H9 (cell line): ENCODE measurements around the gene CLUH. TPM values are rescaled to one million over a fixed set of nuclear protein-coding genes. Genes with fewer than 3 reads are reported as not detected.
A peak's percentile ranks its signal among the peaks of the same experiment; 100 is the strongest.

ENCODE experiments used
- DNase-seq: peaks from one replicate; pipeline ENCODE4 v3.0.0-alpha.2; 2017
- H2AFZ ChIP-seq: one replicate; pipeline ENCODE4 v1.6.1; 2013; ENCODE audit warnings: mild to moderate bottlenecking, low read length, control low read depth, moderate library complexity
- H2AK5ac ChIP-seq: 2 replicates; pipeline ENCODE4 v1.6.1; 2013; ENCODE audit warnings: low read length, control low read depth, mixed read lengths; ENCODE audit not compliant: insufficient read length
- H2BK120ac ChIP-seq: one replicate; pipeline ENCODE4 v1.6.1; 2013; ENCODE audit warnings: low read depth, mild to moderate bottlenecking, low read length, control low read depth, inconsistent platforms; ENCODE audit not compliant: poor library complexity, severe bottlenecking
- H2BK12ac ChIP-seq: 2 replicates; pipeline ENCODE4 v1.6.1; 2013; ENCODE audit warnings: low read length, control low read depth, mixed read lengths, low read depth; ENCODE audit not compliant: insufficient read length
- H2BK15ac ChIP-seq: 2 replicates; pipeline ENCODE4 v1.6.1; 2013; ENCODE audit warnings: low read depth, low read length, control low read depth
- H2BK20ac ChIP-seq: one replicate; pipeline ENCODE4 v1.6.1; 2013; ENCODE audit warnings: low read depth, mild to moderate bottlenecking, low read length, control low read depth, inconsistent platforms; ENCODE audit not compliant: poor library complexity, severe bottlenecking
- H2BK5ac ChIP-seq: 2 replicates; pipeline ENCODE4 v1.6.1; 2013; ENCODE audit warnings: low read length, control low read depth, mixed read lengths; ENCODE audit not compliant: insufficient read length
- H3K14ac ChIP-seq: 2 replicates; pipeline ENCODE4 v1.6.1; 2013; ENCODE audit warnings: low read length, control low read depth; ENCODE audit not compliant: insufficient read depth
- H3K18ac ChIP-seq: 2 replicates; pipeline ENCODE4 v1.6.1; 2013; ENCODE audit warnings: low read depth, mild to moderate bottlenecking, mixed read lengths, low read length, control low read depth; ENCODE audit not compliant: insufficient read length
- H3K23ac ChIP-seq: 2 replicates; pipeline ENCODE4 v1.6.1; 2013; ENCODE audit warnings: low read length, control low read depth, mixed read lengths, low read depth; ENCODE audit not compliant: insufficient read length
- H3K23me2 ChIP-seq: 2 replicates; pipeline ENCODE4 v1.6.1; 2013; ENCODE audit warnings: low read depth, mild to moderate bottlenecking, mixed read lengths, low read length, control low read depth; ENCODE audit not compliant: insufficient read length, poor library complexity, severe bottlenecking
- H3K27ac ChIP-seq: 2 replicates; pipeline ENCODE4 v1.5.1; 2013; ENCODE audit warnings: low read length, control low read depth, mixed read lengths, low read depth; ENCODE audit not compliant: insufficient read length
- H3K27me3 ChIP-seq: 2 replicates; pipeline ENCODE4 v1.6.1; 2013; ENCODE audit warnings: low read length, control low read depth, inconsistent platforms; ENCODE audit not compliant: insufficient read depth
- H3K4ac ChIP-seq: 2 replicates; pipeline ENCODE4 v1.6.1; 2013; ENCODE audit warnings: low read depth, mild to moderate bottlenecking, control low read depth, inconsistent platforms, low read length, moderate library complexity
- H3K4me1 ChIP-seq: 2 replicates; pipeline ENCODE4 v1.6.1; 2013; ENCODE audit warnings: low read length, control low read depth, inconsistent platforms; ENCODE audit not compliant: insufficient read depth
- H3K4me2 ChIP-seq: 2 replicates; pipeline ENCODE4 v1.6.1; 2013; ENCODE audit warnings: low read length, control low read depth, mixed read lengths; ENCODE audit not compliant: insufficient read length, insufficient read depth
- H3K56ac ChIP-seq: 2 replicates; pipeline ENCODE4 v1.6.1; 2013; ENCODE audit warnings: low read depth, mild to moderate bottlenecking, mixed read lengths, low read length, control low read depth; ENCODE audit not compliant: insufficient read length
- H3K79me1 ChIP-seq: 2 replicates; pipeline ENCODE4 v1.6.1; 2013; ENCODE audit warnings: low read depth, mild to moderate bottlenecking, moderate library complexity, low read length, control low read depth, inconsistent platforms; ENCODE audit not compliant: insufficient read depth, poor library complexity, severe bottlenecking
- H3K79me2 ChIP-seq: 2 replicates; pipeline ENCODE4 v1.6.1; 2013; ENCODE audit warnings: low read length, control low read depth, inconsistent platforms; ENCODE audit not compliant: insufficient read depth
- H3K9ac ChIP-seq: 2 replicates; pipeline ENCODE4 v1.6.1; 2013; ENCODE audit warnings: low read length, control low read depth, mixed read lengths; ENCODE audit not compliant: insufficient read length; ENCODE audit errors: extremely low read depth
- H3K9me3 ChIP-seq: one replicate; pipeline ENCODE4 v1.6.1; 2013; ENCODE audit warnings: low read depth, low read length, inconsistent platforms; ENCODE audit not compliant: control insufficient read depth
- H3T11ph ChIP-seq: one replicate; pipeline ENCODE4 v1.6.1; 2013; ENCODE audit warnings: mild to moderate bottlenecking, low read length, control low read depth, inconsistent platforms
- H4K20me1 ChIP-seq: one replicate; pipeline ENCODE4 v1.6.1; 2013; ENCODE audit not compliant: control insufficient read depth, insufficient read length, insufficient read depth
- H4K5ac ChIP-seq: 2 replicates; pipeline ENCODE4 v1.6.1; 2013; ENCODE audit warnings: low read depth, mild to moderate bottlenecking, mixed read lengths, low read length, control low read depth; ENCODE audit not compliant: insufficient read length
- H4K8ac ChIP-seq: replicated peaks from 2 replicates; pipeline ENCODE4 v1.6.1; 2013; ENCODE audit warnings: low read length, control low read depth, mixed read lengths, low read depth; ENCODE audit not compliant: insufficient read length
- H4K91ac ChIP-seq: 2 replicates; pipeline ENCODE4 v1.6.1; 2013; ENCODE audit warnings: low read depth, mild to moderate bottlenecking, moderate library complexity, mixed read lengths, low read length, control low read depth; ENCODE audit not compliant: insufficient read length
- H3K27ac Mint-ChIP-seq, 3 experiments: 2 replicates in 2 of 3; 3 replicates in 1 of 3; pipeline ENCODE4 v1.8.0; 2020 to 2021; ENCODE audit warnings: mixed read lengths in 3 of 3, mild to moderate bottlenecking in 1 of 3, moderate library complexity in 1 of 3
- H3K27me3 Mint-ChIP-seq: 2 replicates; pipeline ENCODE4 v1.8.0; 2021; ENCODE audit warnings: low read depth, mild to moderate bottlenecking, moderate library complexity, mixed read lengths
- H3K36me3 Mint-ChIP-seq, 3 experiments: 2 replicates in 2 of 3; 3 replicates in 1 of 3; pipeline ENCODE4 v1.8.0; 2020 to 2021; ENCODE audit warnings: low read depth in 3 of 3, mixed read lengths in 3 of 3; ENCODE audit not compliant: insufficient read depth in 1 of 3
- H3K4me1 Mint-ChIP-seq, 2 experiments: 2 replicates each; pipeline ENCODE4 v1.8.0; 2020; ENCODE audit warnings: mixed read lengths in 2 of 2
- H3K4me3 Mint-ChIP-seq, 2 experiments: 2 replicates in 1 of 2; 3 replicates in 1 of 2; pipeline ENCODE4 v1.8.0; 2020 to 2021; ENCODE audit warnings: mild to moderate bottlenecking in 2 of 2, mixed read lengths in 2 of 2, moderate library complexity in 1 of 2
- H3K9me3 Mint-ChIP-seq, 2 experiments: 2 replicates in 1 of 2; 3 replicates in 1 of 2; pipeline ENCODE4 v1.8.0; 2020; ENCODE audit warnings: mild to moderate bottlenecking in 2 of 2, mixed read lengths in 2 of 2, moderate library complexity in 1 of 2
- CTCF ChIP-seq: fragments of 200-600 bp; sonication (generic); conservative IDR thresholded peaks from 3 replicates; pipeline ENCODE4 v1.8.0; 2021; ENCODE audit warnings: antibody characterized with exemption, mild to moderate bottlenecking
- WGBS: extraction: QIAGEN DNeasy Blood & Tissue Kit; methylation state at CpG from one replicate; pipeline ENCODE4 v1.1.7; 2013; ENCODE audit warnings: missing lambda C conversion rate, low lambda C conversion rate, mixed read lengths; ENCODE audit not compliant: insufficient read length; ENCODE audit errors: extremely low coverage; 5-methylcytosine and 5-hydroxymethylcytosine counted together
- total RNA-seq: library from RNA; stranded (reverse); gene quantifications from 2 replicates; pipeline ENCODE4 v1.2.1, GENCODE V29; 2021

Gene CLUH
- total RNA-seq, 1 experiment from 2014 or later, result 91.3 TPM

- H3K79me2 ChIP-seq, result no peaks in the 10 kb centered on the region
- no peaks in the 10 kb centered on the region for H3K23me2 ChIP-seq
- Mint-ChIP-seq H3K36me3 (peaks cover 2 to 23% (median 13%) of the 10 kb centered on the region in 3 experiments; a peak in 6 of 7 replicates), H3K9me3 (no peaks in the 10 kb centered on the region), H3K4me1 (peaks cover 9 to 19% of the 10 kb centered on the region in 2 experiments), H3K27me3 (no peaks in the 10 kb centered on the region), H3K27ac (peak overlapping the region in 2 of 3 experiments; percentile 34 to 77; a peak in 5 of 7 replicates), H3K4me3 (no peak overlapping the region)
- no peak overlapping the region for H3K4ac ChIP-seq
- H2AFZ ChIP-seq, result no peak overlapping the region
- no peak overlapping the region for H2BK15ac ChIP-seq
- no peak overlapping the region for H2AK5ac ChIP-seq
- H4K20me1 ChIP-seq, result no peaks in the 10 kb centered on the region
- H3K23ac ChIP-seq, result no peak overlapping the region
- no peak overlapping the region for H3K56ac ChIP-seq
- H2BK20ac ChIP-seq, result no peak overlapping the region
- H2BK120ac ChIP-seq, result no peak overlapping the region
- no peak overlapping the region for H3K4me2 ChIP-seq
- H3K18ac ChIP-seq, result no peak overlapping the region
- H3K27ac ChIP-seq, result no peak overlapping the region
- no peak overlapping the region for H3T11ph ChIP-seq
- no peak for TF ChIP-seq CTCF
- H3K27me3 ChIP-seq, result no peaks in the 10 kb centered on the region
- H2BK12ac ChIP-seq, result no peak overlapping the region
- H3K79me1 ChIP-seq, result no peaks in the 10 kb centered on the region
- H3K4me1 ChIP-seq, result no peaks in the 10 kb centered on the region
- H4K8ac ChIP-seq, result no peak overlapping the region
- H4K5ac ChIP-seq, result no peak overlapping the region
- no CpG with 5 or more reads among the region's 27 CpGs for WGBS
- no peak overlapping the region for H3K9ac ChIP-seq
- peak; percentile 47 for DNase-seq
- H3K14ac ChIP-seq, result no peak overlapping the region
- H4K91ac ChIP-seq, result no peak overlapping the region
- H3K9me3 ChIP-seq, result no peaks in the 10 kb centered on the region
- H2BK5ac ChIP-seq, result no peak overlapping the region
Observed at GRCh38 chr17:2688351-2689342, 22.9 kb downstream of the CLUH start.
